Body of pancreas (tissue), 4 donors: ENCODE results near the gene CDH4. TPM values are rescaled to one million over a fixed set of nuclear protein-coding genes. Genes with fewer than 3 reads are reported as not detected.

Experiments used
- ATAC-seq: fragments of 150-250 bp; one replicate; pipeline ENCODE4 v1.9.1; 2016
- DNase-seq, 4 donors: peaks; one replicate each; pipeline ENCODE4 v3.0.0-alpha.2; 2019
- H3K27ac ChIP-seq, 4 donors: fragments of 200-600 bp; sonication (generic); 1 replicate in 3 of 4; 2 replicates in 1 of 4; pipeline versions ENCODE4 v1.5.1 to v1.6.1; 2016 to 2019; ENCODE audit warnings: mild to moderate bottlenecking in 1 of 4, mixed read lengths in 1 of 4, moderate library complexity in 1 of 4
- H3K27me3 ChIP-seq, 2 donors: fragments of 200-600 bp; sonication (generic); one replicate each; pipeline ENCODE4 v1.6.0; 2016; ENCODE audit warnings: mild to moderate bottlenecking in 1 of 2
- H3K36me3 ChIP-seq, 2 donors: fragments of 200-600 bp; sonication (generic); replicated peaks in 1 of 2; 2 replicates each; pipeline ENCODE4 v1.5.1; 2016; ENCODE audit warnings: low read depth in 2 of 2; ENCODE audit not compliant: insufficient read depth in 1 of 2
- H3K4me1 ChIP-seq: fragments of 200-600 bp; sonication (generic); one replicate; pipeline ENCODE4 v1.6.0; 2016
- H3K4me3 ChIP-seq, 2 donors: fragments of 200-600 bp; sonication (generic); 1 replicate in 1 of 2; 2 replicates in 1 of 2; pipeline ENCODE4 v1.5.1; 2016 to 2019
- H3K9me3 ChIP-seq, 3 donors: fragments of 200-600 bp; sonication (generic); 1 replicate in 2 of 3; 2 replicates in 1 of 3; pipeline ENCODE4 v1.5.1; 2016
- POLR2A ChIP-seq, 3 donors: fragments of 450-650 bp; IDR thresholded peaks; one replicate each; pipeline ENCODE4 v1.6.1; 2016; ENCODE audit warnings: antibody characterized with exemption in 3 of 3, mild to moderate bottlenecking in 2 of 3
- WGBS, 2 donors: methylation state at CpG; one replicate each; pipeline ENCODE4 v1.1.5; 2017; 5-methylcytosine and 5-hydroxymethylcytosine counted together
- intact Hi-C: fragments of 100-400 bp; cut with DNase I; formaldehyde crosslinking; loops from one replicate; pipeline ENCODE4 v1.15.1; 2023
- total RNA-seq, 2 donors: library from RNA; depleted of rRNA; stranded (reverse); fragments of >200 nt; gene quantifications; one replicate each; pipeline ENCODE4 v1.1.0, GENCODE V29; 2016
- TF ChIP-seq, protein P1 (sequence below), 7 experiments: fragments of 450-650 bp in 4 of 7; fragments of 200-600 bp in 3 of 7; sonication (generic) in 3 of 7; IDR thresholded peaks; one replicate each; pipeline ENCODE4 v1.5.1; 2016 to 2019; ENCODE audit warnings: antibody characterized with exemption in 7 of 7

Gene CDH4
- total RNA-seq, 2 donors from 2014 or later, result 0.33 to 0.52 TPM

DNA sequence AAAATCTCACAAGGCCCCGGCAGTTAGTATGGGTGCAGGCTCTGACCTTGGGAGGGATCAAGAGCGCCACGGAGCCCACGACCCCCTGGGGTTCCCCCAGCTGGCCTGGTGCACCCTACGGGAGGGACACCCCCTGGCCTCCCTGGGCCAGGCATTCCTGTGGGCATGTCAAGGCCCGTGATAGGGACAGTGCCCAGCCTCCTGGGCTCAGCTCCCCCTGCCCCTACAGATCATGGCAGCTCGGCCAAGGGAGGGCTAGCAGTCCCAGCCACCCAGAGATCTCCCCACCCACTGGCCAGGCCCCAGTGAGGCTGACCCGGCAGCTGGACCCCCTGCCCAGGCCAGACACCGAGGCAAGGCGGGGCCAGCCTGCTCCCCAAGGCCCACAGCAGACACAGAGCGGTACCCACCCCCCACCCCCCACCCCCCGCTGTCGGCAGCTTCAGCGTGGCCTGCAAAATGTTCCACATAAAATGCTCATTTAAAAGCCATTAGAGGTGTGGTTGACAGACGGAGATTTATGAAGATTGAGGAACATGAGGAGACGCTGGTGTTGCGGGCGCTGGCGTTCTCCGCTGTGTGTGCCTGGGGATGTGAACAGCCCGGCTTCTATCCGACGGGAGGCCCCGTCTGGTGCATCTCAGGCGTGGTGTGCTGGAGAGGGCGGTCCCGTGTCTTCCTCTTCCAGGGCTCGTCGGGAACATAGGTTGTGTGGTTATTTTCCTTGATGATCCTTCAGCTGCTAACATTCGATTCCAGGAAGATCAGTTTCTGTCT lies 625.1 kb downstream of the CDH4 start:
- TF ChIP-seq, protein P1, sequence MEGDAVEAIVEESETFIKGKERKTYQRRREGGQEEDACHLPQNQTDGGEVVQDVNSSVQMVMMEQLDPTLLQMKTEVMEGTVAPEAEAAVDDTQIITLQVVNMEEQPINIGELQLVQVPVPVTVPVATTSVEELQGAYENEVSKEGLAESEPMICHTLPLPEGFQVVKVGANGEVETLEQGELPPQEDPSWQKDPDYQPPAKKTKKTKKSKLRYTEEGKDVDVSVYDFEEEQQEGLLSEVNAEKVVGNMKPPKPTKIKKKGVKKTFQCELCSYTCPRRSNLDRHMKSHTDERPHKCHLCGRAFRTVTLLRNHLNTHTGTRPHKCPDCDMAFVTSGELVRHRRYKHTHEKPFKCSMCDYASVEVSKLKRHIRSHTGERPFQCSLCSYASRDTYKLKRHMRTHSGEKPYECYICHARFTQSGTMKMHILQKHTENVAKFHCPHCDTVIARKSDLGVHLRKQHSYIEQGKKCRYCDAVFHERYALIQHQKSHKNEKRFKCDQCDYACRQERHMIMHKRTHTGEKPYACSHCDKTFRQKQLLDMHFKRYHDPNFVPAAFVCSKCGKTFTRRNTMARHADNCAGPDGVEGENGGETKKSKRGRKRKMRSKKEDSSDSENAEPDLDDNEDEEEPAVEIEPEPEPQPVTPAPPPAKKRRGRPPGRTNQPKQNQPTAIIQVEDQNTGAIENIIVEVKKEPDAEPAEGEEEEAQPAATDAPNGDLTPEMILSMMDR (IDR thresholded peaks at IDR 0.05), result no peak
- TF ChIP-seq POLR2A (IDR thresholded peaks at IDR 0.05), result no peak
- Histone ChIP-seq H3K27me3 (no peaks in the 10 kb centered on the region), H3K36me3 (no peaks in the 10 kb centered on the region), H3K4me3 (no peak overlapping the region), H3K9me3 (no peaks in the 10 kb centered on the region), H3K4me1 (no peaks in the 10 kb centered on the region), H3K27ac (no peak overlapping the region)
- intact Hi-C loops, result no loop called here
- 56 to 59% methylated on average over 20 to 27 of the region's 30 CpGs for WGBS, 2 donors
- DNase-seq, result no peak
- no peak for ATAC-seq

DNA sequence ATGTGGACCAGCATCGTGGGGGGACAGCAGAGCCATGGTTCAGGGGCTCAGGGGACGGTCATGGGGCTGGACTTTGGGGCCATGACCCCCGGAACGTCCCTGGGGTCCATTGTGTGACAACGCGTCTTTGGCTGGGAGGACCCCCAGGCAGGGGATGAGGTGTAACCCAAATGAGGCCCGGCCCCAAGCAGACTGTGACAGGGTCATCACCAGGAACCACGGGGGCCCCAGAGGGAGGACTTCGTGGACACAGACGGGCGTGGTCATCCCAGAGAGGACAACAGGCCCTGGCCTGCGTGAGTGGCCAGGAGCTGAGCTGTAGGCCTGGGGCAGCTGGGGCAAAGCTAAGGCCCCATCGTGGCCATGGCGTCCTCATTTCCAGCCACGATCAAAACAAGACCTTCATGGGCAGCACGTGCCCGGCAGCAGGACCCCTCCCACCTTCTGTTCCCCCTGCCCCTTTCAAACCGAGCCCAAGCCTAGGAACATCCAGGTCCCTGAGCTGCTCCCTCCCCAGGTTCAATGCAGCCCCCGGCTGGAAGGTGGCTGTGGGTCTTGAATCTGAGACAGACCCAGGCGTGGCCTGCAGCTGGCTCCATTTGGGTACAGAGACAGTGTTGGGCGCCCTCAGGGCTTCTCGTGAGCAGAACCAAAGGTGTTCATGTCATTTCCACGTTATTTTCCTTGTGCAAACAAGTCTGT lies 625.9 kb downstream of the CDH4 start:
- intact Hi-C loops, result no loop called here
- Histone ChIP-seq H3K4me1 (no peaks in the 10 kb centered on the region), H3K36me3 (no peaks in the 10 kb centered on the region), H3K27me3 (no peaks in the 10 kb centered on the region), H3K4me3 (no peak overlapping the region), H3K27ac (no peak overlapping the region), H3K9me3 (no peaks in the 10 kb centered on the region)
- DNase-seq, result no peak
- ATAC-seq, result no peak
- WGBS, 2 donors, result 64 to 66% methylated on average over 4 to 19 of the region's 23 CpGs
- TF ChIP-seq POLR2A (IDR thresholded peaks at IDR 0.05), result no peak
- TF ChIP-seq, protein P1 (IDR thresholded peaks at IDR 0.05), result no peak

DNA sequence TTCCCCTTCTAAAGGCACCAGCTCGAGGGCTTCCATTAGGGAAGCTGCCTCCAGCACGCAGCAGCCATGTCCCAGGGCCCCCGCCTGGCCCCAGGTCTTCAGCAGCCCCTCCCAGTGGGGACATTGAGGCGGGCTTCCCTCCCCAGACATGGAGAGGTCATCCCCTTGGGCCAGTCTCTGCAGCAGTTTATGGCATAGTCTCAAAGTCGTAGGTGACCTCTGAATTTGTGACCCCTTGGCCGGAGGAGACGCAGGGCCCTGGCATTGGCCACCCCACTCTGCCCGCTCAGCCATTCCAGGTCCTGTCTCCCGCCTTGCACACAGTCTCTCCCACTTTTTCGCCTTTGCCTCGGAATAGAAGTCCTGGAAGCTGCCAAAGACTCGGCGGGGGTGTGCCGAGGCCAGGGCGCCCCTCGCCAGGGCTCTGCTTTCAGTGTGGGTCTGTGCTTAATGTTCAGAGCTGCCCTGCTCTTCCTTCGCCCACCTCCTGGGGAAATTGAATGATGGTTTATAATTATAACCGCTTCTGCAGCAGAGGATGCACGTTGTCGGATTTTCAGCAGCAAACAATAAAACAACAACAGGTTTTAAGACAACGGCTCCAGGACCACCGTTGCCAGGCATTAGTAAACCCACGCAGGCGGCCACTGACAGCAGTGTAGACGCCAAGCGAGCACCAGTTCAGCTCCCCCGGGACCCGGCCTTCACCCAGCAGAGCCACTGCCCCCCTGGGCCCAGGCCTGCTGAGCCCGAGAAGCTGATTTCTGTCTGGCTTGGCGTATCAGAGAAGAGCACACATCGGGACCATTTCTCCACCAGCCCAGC lies 626.6 kb downstream of the CDH4 start:
- ATAC-seq (no peak), DNase-seq (no peak)
- Histone ChIP-seq H3K9me3 (no peaks in the 10 kb centered on the region), H3K36me3 (no peaks in the 10 kb centered on the region), H3K4me3 (no peak overlapping the region), H3K4me1 (no peaks in the 10 kb centered on the region), H3K27ac (no peak overlapping the region), H3K27me3 (peaks cover 0 to under 1% of the 10 kb centered on the region in 2 donors)
- intact Hi-C loops, result no loop called here
- TF ChIP-seq, protein P1 (IDR thresholded peaks at IDR 0.05), result no peak
- TF ChIP-seq POLR2A (IDR thresholded peaks at IDR 0.05), result no peak
- WGBS, 2 donors, result 70% methylated on average over 26 to 31 of the region's 31 CpGs

GRCh38 chr20:61879303-61879620 lies 627.2 kb downstream of the CDH4 start:
- WGBS, 2 donors, result 72 to 81% methylated on average over 10 of the region's 10 CpGs
- intact Hi-C loops, result no loop called here

More at GRCh38 chr20:61879303-61879620, 627.2 kb downstream of the CDH4 start:
- Histone ChIP-seq H3K4me1 (no peaks in the 10 kb centered on the region), H3K36me3 (no peaks in the 10 kb centered on the region), H3K27me3 (peaks cover 0 to 4% of the 10 kb centered on the region in 2 donors), H3K9me3 (no peaks in the 10 kb centered on the region), H3K27ac (no peak overlapping the region), H3K4me3 (no peak overlapping the region)
- ATAC-seq, result no peak
- no peak for DNase-seq
- TF ChIP-seq POLR2A (IDR thresholded peaks at IDR 0.05), result no peak
- TF ChIP-seq, protein P1 (IDR thresholded peaks at IDR 0.05), result no peak
